NB4 (cell line): ENCODE measurements around the gene PDXK.

Source experiments
- DNase-seq: peaks from one replicate; pipeline ENCODE4 v3.0.0; 2010; ENCODE audit warnings: low read depth
- H3K4me3 ChIP-seq: one replicate; pipeline ENCODE4 v1.5.1; 2011; ENCODE audit warnings: mild to moderate bottlenecking, low read depth, low read length, moderate library complexity
- CTCF ChIP-seq: IDR thresholded peaks from one replicate; pipeline ENCODE4 v1.5.1; 2012; ENCODE audit warnings: low read depth, low read length
- MAX ChIP-seq: IDR thresholded peaks from 2 replicates; pipeline ENCODE4 v1.6.1; 2011; ENCODE audit warnings: low read depth, low read length
- MYC ChIP-seq: IDR thresholded peaks from 2 replicates; pipeline ENCODE4 v1.6.1; 2011; ENCODE audit warnings: low read depth, low read length
- POLR2A ChIP-seq: IDR thresholded peaks from 2 replicates; pipeline ENCODE4 v1.6.1; 2011; ENCODE audit warnings: mild to moderate bottlenecking; ENCODE audit not compliant: insufficient read length; ENCODE audit errors: extremely low read depth

PDXK gene

GRCh38 chr21:43681650-43682049 lies 37.3 kb upstream of the PDXK start:
- H3K4me3 ChIP-seq = no peak overlapping the region
- TF ChIP-seq POLR2A (no peak), MAX (no peak), CTCF (no peak), MYC (no peak)
- no peak for DNase-seq

GRCh38 chr21:43684424-43684823 lies 34.5 kb upstream of the PDXK start:
- H3K4me3 ChIP-seq = no peak overlapping the region
- no peak for DNase-seq
- TF ChIP-seq MYC = no peak
- TF ChIP-seq POLR2A = no peak
- no peak for TF ChIP-seq CTCF

DNA sequence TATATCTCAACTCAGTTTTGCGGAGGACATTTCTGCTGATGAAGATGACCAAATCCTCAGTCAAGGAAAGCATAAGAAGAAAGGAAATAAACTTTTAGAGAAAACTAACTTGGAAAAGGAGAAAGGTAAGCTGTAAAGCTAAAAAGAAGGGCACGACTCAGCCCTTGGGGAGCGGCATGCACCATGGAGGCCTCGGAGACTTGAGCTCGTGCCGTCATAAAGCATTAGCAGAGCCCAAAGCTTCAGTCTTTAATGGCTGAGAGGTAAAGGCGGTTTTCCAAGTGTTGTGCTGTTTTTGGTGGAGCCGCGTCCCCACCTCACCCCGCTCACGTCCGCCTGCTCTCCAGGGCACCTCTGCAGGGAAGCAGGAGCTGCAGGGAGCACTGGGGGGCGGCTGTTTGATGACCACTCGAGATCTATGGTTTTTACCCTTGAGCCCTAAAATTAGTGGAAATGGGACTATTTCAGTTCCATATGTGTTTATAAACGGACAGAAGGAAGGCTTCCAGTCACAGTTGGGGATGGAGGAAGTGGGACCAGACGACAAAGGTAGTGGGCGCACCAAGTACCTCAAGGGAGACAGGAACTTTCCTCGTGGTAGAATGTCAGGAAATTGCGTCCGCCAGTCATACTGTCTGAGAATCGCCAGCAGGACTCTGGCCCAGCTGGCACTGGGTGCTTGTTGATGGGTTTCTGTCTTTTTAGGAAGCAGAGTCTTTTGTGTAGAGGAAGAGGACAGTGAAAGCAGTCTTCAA lies 31.9 kb upstream of the PDXK start:
- TF ChIP-seq POLR2A (no peak), CTCF (no peak), MAX (no peak), MYC (no peak)
- H3K4me3 ChIP-seq = no peak overlapping the region
- DNase-seq = no peak

DNA sequence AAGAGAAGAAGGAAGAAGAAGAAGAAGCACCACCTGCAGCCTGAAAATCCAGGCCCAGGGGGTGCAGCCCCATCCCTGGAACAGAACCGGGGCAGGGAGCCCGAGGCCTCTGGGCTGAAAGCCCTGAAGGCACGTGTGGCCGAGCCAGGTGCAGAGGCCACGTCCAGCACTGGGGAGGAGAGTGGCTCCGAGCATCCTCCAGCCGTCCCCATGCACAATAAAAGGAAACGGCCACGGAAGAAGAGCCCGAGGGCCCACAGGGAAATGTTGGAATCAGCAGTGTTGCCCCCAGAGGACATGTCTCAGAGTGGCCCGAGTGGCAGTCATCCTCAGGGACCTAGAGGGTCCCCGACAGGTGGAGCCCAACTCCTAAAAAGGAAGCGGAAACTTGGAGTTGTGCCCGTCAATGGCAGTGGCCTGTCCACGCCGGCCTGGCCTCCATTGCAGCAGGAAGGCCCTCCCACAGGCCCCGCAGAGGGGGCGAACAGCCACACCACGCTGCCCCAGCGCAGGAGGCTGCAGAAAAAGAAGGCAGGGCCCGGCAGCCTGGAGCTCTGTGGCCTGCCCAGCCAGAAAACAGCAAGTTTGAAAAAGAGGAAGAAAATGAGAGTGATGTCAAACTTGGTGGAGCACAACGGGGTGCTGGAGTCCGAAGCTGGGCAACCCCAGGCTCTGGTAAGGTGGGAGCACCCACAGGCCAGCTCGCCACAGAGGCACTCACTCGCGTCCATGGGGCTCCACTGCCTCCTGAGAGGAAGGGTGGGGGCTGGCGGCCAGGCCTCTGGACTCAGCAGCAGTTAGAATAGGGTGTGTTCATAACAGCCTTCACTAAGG lies 31.1 kb upstream of the PDXK start:
- no peak for DNase-seq
- no peak for TF ChIP-seq POLR2A
- no peak for TF ChIP-seq CTCF
- TF ChIP-seq MYC = no peak
- H3K4me3 ChIP-seq = no peak overlapping the region

- TF ChIP-seq POLR2A (no peak), MAX (no peak), MYC (no peak), CTCF (no peak)
- H3K4me3 ChIP-seq = no peak overlapping the region
- no peak for DNase-seq
Observed at GRCh38 chr21:43688906-43689305, 30.0 kb upstream of the PDXK start.
